Measurements from ENCODE around the gene PEPD. TPM values are rescaled to one million over a fixed set of nuclear protein-coding genes. Genes with fewer than 3 reads are reported as not detected.

Gene PEPD
- total RNA-seq, 1 donor from 2014 or later, result 84.7 TPM

- no peak for DNase-seq (ENCODE audit: extremely low spot score, unreplicated experiment)
- Mint-ChIP-seq H3K9me3 (no peaks in the 10 kb centered on the region), H3K4me3 (no peak overlapping the region), H3K36me3 (peaks cover 35% of the 10 kb centered on the region), H3K27ac (no peak overlapping the region), H3K27me3 (no peaks in the 10 kb centered on the region), H3K4me1 (ENCODE audit: unreplicated experiment) (peaks cover 12% of the 10 kb centered on the region)
- TF ChIP-seq CTCF (conservative IDR thresholded peaks at IDR 0.05), result no peak
Measured at GRCh38 chr19:33477781-33478180, 43.8 kb downstream of the PEPD start.

- no peak for DNase-seq (ENCODE audit: extremely low spot score, unreplicated experiment)
- Mint-ChIP-seq H3K36me3 (peaks cover 31% of the 10 kb centered on the region), H3K9me3 (no peaks in the 10 kb centered on the region), H3K27me3 (no peaks in the 10 kb centered on the region), H3K27ac (no peak overlapping the region), H3K4me1 (ENCODE audit: unreplicated experiment) (peaks cover 16% of the 10 kb centered on the region), H3K4me3 (no peak overlapping the region)
- TF ChIP-seq CTCF (conservative IDR thresholded peaks at IDR 0.05), result no peak
Measured at GRCh38 chr19:33476151-33476707, 45.4 kb downstream of the PEPD start.

DNA sequence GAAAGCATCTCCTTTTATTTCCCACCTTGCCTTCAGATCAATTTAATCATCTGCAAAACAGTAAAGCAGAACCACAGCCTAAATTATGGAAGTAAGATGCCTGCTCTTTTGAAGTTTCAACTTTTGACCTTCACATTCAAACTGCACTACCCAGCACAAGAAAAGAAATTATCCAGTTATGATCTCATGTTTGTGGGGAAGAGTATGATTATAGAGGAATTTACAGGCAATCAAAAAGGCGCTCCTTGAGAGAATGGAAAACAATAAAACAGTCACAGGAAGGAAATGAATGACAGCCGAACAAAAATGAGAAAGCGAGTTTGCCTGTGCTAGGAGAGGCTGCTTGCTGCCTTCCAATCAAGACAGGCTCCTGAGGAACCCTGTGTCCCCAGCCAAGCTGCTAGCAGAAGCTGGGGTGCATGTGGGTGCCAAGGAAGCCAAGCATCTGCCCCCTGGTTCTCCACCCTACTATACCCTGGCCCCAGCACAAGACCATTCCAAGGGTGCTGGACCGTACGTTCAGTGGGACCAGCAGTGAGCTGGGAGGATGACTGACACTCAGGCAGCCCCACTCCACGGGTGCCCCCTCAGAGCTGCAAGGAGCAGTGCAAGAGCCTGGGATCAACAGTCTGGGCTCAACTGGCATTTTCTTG is 47.8 kb downstream of the PEPD start:
- DNase-seq (ENCODE audit: extremely low spot score, unreplicated experiment), result no peak
- TF ChIP-seq CTCF (conservative IDR thresholded peaks at IDR 0.05), result no peak
- H3K4me1 Mint-ChIP-seq (ENCODE audit: unreplicated experiment), result peaks cover 16% of the 10 kb centered on the region
- no peaks in the 10 kb centered on the region for H3K9me3 Mint-ChIP-seq
- H3K27me3 Mint-ChIP-seq, result no peaks in the 10 kb centered on the region
- no peak overlapping the region for H3K4me3 Mint-ChIP-seq
- H3K36me3 Mint-ChIP-seq, result peaks cover 22% of the 10 kb centered on the region
- H3K27ac Mint-ChIP-seq, result no peak overlapping the region

- Mint-ChIP-seq H3K9me3 (no peaks in the 10 kb centered on the region), H3K4me1 (ENCODE audit: unreplicated experiment) (peaks cover 16% of the 10 kb centered on the region), H3K4me3 (no peak overlapping the region), H3K36me3 (peaks cover 14% of the 10 kb centered on the region), H3K27me3 (no peaks in the 10 kb centered on the region), H3K27ac (no peak overlapping the region)
- no peak for DNase-seq (ENCODE audit: extremely low spot score, unreplicated experiment)
- no peak for TF ChIP-seq CTCF (conservative IDR thresholded peaks at IDR 0.05)
Measured at GRCh38 chr19:33472691-33473652, 48.6 kb downstream of the PEPD start.

DNA sequence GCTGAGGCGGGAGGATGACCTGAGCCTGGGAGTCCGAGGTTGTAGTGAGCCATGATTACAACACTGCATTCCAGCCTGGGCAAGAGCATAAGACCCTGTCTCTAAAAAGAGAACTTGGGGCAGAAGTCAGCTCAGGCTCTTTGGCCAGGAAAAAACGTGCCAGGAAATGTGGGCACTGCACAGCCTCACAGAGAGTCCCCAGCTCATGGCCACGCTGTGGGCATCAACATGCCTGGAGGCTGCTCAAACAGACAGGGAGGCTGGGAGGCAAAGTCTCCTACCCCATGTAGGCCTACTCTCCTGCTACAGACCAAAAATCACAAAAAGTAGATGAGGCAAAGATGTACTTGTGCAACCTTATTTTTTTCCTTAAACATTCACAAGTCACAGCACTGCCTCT is 49.4 kb downstream of the PEPD start:
- peaks cover 16% of the 10 kb centered on the region for H3K4me1 Mint-ChIP-seq (ENCODE audit: unreplicated experiment)
- no peak for DNase-seq (ENCODE audit: extremely low spot score, unreplicated experiment)
- peaks cover 7% of the 10 kb centered on the region for H3K36me3 Mint-ChIP-seq
- H3K27me3 Mint-ChIP-seq, result no peaks in the 10 kb centered on the region
- no peak for TF ChIP-seq CTCF (conservative IDR thresholded peaks at IDR 0.05)
- H3K9me3 Mint-ChIP-seq, result no peaks in the 10 kb centered on the region
- no peak overlapping the region for H3K4me3 Mint-ChIP-seq
- H3K27ac Mint-ChIP-seq, result no peak overlapping the region

Measured in type B pancreatic cell (in vitro differentiated cells).